ENCODE data around the gene BMS1.

DNA sequence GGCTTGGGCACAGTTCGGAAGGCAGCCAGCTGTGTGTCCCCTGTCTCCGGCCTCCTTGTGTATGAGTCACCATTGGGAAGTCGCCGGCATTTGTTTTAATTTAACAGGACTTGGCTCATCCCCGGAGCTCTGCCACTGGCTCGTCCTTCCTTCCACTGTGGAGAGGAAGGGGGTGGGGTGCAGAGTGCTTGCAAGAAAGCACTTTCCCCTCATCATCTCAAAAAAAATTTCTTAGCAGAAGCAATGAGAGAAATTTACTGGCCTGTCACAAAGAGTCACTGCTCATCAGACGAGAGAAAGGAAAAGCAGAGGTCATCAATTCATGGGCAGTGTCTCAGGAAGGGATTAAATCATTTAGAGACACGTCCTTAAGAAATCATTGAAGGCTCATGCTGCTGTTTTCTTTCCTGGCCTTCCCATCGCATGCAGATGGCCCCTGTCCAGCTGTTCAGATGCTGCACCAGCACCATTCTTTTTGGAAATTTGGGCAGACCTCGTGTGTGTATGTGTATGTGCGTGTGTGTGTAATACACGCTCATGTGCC lies 93.3 kb downstream of the BMS1 start:
- no peak for TF ChIP-seq CTCF (IDR thresholded peaks at IDR 0.05 in 4 of 5, conservative IDR thresholded peaks at IDR 0.05 in 1 of 5)
- no peak for TF ChIP-seq POLR2A (IDR thresholded peaks at IDR 0.05)
